Ovary (tissue), 3 donors: ENCODE measurements around the gene MBNL2.

ENCODE experiments used
- POLR2A ChIP-seq: fragments of 450-650 bp; IDR thresholded peaks from one replicate; pipeline ENCODE4 v1.6.1; 2017; ENCODE audit warnings: antibody characterized with exemption, mild to moderate bottlenecking, moderate library complexity
- TF ChIP-seq, protein P1 (sequence below), 3 donors: fragments of 450-650 bp in 2 of 3; fragments of 200-600 bp in 1 of 3; IDR thresholded peaks; one replicate each; pipeline versions ENCODE4 v1.5.1 to v1.8.0; 2016 to 2022; ENCODE audit warnings: antibody characterized with exemption in 3 of 3, mild to moderate bottlenecking in 1 of 3
- donor health status: DM: no; HTN: no; CAD: no.

DNA sequence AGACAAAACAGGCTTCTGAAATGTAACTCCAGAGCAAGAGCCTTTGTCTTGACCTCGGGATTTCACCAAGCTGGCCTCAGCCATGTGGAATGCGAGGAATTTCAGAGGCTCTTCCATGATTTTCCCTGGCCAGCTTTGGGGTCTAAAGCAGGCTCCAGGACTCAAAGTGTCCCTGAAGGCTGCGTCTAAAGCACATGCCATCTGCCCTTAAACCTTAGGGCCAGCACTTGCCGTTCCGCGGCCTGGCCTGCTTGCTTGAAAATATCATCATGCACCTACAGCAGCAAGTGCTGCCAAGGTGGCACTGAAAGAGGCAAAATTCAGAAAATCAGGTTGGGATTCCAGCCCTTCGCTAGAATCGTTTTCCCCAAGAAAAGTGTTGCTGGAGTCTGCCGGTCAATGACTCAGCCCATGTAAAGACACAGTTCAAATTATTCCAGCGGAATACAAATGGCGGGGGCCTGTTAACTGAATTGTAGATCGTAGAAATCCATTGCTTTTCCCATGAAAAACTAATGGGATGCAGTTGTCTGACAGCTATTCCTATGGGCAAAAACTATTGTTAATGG lies 106.2 kb downstream of the MBNL2 start:
- no peak for TF ChIP-seq POLR2A
- TF ChIP-seq, protein P1, sequence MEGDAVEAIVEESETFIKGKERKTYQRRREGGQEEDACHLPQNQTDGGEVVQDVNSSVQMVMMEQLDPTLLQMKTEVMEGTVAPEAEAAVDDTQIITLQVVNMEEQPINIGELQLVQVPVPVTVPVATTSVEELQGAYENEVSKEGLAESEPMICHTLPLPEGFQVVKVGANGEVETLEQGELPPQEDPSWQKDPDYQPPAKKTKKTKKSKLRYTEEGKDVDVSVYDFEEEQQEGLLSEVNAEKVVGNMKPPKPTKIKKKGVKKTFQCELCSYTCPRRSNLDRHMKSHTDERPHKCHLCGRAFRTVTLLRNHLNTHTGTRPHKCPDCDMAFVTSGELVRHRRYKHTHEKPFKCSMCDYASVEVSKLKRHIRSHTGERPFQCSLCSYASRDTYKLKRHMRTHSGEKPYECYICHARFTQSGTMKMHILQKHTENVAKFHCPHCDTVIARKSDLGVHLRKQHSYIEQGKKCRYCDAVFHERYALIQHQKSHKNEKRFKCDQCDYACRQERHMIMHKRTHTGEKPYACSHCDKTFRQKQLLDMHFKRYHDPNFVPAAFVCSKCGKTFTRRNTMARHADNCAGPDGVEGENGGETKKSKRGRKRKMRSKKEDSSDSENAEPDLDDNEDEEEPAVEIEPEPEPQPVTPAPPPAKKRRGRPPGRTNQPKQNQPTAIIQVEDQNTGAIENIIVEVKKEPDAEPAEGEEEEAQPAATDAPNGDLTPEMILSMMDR (IDR thresholded peaks at IDR 0.05), result no peak
